ENCODE results near the gene CCDC157. TPM values are rescaled to one million over a fixed set of nuclear protein-coding genes. Genes with fewer than 3 reads are reported as not detected.
"Not testable (repeated sequence)": the region's sequence is repeated elsewhere in the genome, so short reads cannot be mapped to it uniquely, and the experiment has no call there.

Gene CCDC157
- total and polyA plus RNA-seq, 11 donors, result 0.42 to 1.7 (median 1.1) TPM

DNA sequence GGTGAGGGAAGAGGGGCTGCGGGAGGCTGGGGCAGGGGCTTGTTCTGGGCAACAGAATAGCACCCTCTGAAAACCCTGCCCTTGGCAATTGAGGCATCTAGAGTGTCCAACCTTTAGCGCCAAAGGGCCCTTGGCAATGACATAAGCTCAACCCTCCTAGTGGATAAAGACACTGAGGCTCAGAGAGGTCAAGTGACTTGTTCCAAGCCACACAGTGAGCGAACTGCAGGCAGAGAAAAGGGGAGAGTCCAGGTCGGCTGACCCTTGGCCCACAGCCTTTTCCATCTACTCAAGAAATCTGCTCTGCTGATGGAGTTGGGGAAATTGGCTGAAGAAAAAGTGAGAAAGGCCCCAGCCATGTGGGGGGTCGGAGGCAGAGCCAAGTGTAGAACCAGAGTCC, 42.9 kb downstream of the CCDC157 start:
- Histone ChIP-seq H3K9me3 (no peaks in the 10 kb centered on the region), H3K4me3 (no peak overlapping the region), H3K27me3 (peaks cover 4 to 33% (median 26%) of the 10 kb centered on the region in 9 donors), H3K27ac (no peak overlapping the region), H3K4me1 (peaks cover 0 to 18% (median 9%) of the 10 kb centered on the region in 12 donors), H3K36me3 (no peaks in the 10 kb centered on the region)
- DNase-seq (no peak), ATAC-seq (no peak)
- intact Hi-C loops (cut with DNase I), result loop anchor here in 2 of 10 donors (10.0 kb wide), 2 partner anchors 355 to 435 kb away; no protein-coding TSS in a partner anchor
- TF ChIP-seq, protein P1, sequence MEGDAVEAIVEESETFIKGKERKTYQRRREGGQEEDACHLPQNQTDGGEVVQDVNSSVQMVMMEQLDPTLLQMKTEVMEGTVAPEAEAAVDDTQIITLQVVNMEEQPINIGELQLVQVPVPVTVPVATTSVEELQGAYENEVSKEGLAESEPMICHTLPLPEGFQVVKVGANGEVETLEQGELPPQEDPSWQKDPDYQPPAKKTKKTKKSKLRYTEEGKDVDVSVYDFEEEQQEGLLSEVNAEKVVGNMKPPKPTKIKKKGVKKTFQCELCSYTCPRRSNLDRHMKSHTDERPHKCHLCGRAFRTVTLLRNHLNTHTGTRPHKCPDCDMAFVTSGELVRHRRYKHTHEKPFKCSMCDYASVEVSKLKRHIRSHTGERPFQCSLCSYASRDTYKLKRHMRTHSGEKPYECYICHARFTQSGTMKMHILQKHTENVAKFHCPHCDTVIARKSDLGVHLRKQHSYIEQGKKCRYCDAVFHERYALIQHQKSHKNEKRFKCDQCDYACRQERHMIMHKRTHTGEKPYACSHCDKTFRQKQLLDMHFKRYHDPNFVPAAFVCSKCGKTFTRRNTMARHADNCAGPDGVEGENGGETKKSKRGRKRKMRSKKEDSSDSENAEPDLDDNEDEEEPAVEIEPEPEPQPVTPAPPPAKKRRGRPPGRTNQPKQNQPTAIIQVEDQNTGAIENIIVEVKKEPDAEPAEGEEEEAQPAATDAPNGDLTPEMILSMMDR (IDR thresholded peaks at IDR 0.05), result no peak
- no peak for TF ChIP-seq POLR2A (IDR thresholded peaks at IDR 0.05)
- WGBS, 4 donors, result 74 to 88% (median 81%) methylated on average over 5 of the region's 5 CpGs

DNA sequence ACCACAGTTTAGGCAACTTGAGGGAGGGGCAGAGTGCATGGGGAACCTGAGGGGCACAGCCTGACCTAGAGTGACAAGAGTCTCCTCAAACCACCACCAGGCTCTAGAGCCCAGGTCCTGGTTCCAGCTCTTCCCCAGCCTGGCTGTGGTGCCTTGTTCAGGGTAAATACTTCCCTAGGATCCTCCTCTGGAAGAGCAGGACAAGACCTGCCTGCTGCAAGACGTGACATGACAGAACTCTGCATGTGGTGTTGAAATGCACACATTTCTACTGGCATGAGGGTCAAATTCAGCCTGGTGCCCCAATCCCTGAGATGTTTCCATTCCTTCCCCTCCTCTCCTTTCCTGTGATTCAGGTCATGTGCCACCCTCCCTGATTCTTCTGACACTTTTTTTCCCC, 43.4 kb downstream of the CCDC157 start:
- TF ChIP-seq POLR2A (IDR thresholded peaks at IDR 0.05), result no peak
- TF ChIP-seq, protein P1 (IDR thresholded peaks at IDR 0.05), result no peak
- H3K27me3 ChIP-seq, result peaks cover 4 to 32% (median 21%) of the 10 kb centered on the region in 9 donors
- no peak overlapping the region for H3K4me3 ChIP-seq
- no peak overlapping the region for H3K27ac ChIP-seq
- 33 to 84% (median 63%) methylated on average over 1 of the region's 1 CpG for WGBS, 4 donors
- H3K4me1 ChIP-seq, result peaks cover 0 to 18% (median 9%) of the 10 kb centered on the region in 12 donors
- intact Hi-C loops (cut with DNase I), result loop anchor here in 1 of 10 donors (10.0 kb wide), 1 partner anchor 435 kb away; no protein-coding TSS in a partner anchor
- no peak for DNase-seq
- ATAC-seq, result no peak
- H3K36me3 ChIP-seq, result no peaks in the 10 kb centered on the region
- H3K9me3 ChIP-seq, result no peaks in the 10 kb centered on the region

DNA sequence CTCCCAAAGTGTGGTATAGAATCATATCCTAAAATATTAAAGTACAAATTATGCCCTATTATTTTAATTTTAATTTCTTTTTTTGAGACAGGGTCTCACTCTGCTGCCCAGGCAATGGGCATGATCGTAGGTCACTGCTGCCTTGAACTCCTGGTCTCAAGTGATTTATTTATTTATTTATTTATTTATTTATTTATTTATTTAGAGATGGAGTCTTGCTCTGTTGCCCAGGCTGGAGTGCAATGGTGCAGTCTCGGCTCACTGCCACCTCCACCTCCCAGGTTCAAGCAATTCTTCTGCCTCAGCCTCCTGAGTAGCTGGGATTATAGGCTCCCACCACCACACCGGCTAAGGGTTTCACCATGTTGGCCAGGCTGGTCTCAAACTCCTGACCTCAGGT, 44.2 kb downstream of the CCDC157 start:
- Histone ChIP-seq H3K27me3 (peaks cover 4 to 26% (median 14%) of the 10 kb centered on the region in 9 donors), H3K4me1 (peaks cover 0 to 18% (median 9%) of the 10 kb centered on the region in 12 donors)
- not testable (repeated sequence) for H3K27ac ChIP-seq, DNase-seq, ATAC-seq, H3K4me3 ChIP-seq, H3K36me3 ChIP-seq, H3K9me3 ChIP-seq
- 92 to 98% (median 96%) methylated on average over 3 of the region's 3 CpGs for WGBS, 4 donors
- intact Hi-C loops (cut with DNase I), result loop anchor here in 1 of 10 donors (10.0 kb wide), 1 partner anchor 434 kb away; no protein-coding TSS in a partner anchor

DNA sequence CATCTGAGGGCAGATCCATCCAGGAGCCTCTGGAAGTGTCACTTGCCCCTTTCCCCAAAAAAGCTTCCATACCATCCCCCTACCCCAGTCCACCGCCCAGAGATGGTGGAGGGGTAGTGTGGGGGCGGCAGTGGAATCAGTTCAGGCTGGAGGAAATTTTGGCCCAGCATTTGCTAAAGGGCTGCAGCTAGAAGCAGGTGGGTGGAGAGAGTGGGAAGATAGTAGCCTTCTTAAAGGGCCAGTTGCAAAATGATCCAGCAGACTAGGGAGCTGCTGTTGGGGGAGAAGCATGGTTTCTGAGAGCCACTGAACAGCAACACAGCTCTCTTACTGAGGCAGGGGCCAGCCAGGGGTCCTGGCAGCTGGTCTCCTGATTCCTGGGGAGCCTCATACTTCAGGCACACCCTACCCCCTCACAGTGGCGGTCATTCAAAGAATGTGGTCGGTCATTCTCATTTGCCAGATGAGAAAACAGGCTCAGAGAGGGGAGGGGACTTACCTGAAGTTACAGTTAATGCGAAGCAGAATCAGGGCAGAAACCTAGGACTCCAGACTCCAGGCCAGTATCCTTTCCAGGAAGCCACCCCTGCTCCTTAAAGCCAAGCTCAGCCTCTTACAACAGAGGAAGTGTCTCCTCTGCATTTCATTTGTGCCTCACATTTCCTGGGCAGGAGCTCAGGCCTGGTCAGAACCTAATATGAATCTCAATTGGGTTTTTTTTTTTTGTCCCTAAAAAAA, 45.4 kb downstream of the CCDC157 start:
- WGBS, 4 donors, result 58 to 80% (median 65%) methylated on average over 3 to 5 of the region's 5 CpGs
- H3K4me1 ChIP-seq, result peaks cover 0 to 9% (median 3%) of the 10 kb centered on the region in 12 donors
- H3K27me3 ChIP-seq, result peaks cover 0 to 15% (median 8%) of the 10 kb centered on the region in 9 donors
- H3K4me3 ChIP-seq, result no peak overlapping the region
- no peak for TF ChIP-seq POLR2A (IDR thresholded peaks at IDR 0.05)
- TF ChIP-seq, protein P1 (IDR thresholded peaks at IDR 0.05), result no peak
- no peak overlapping the region for H3K27ac ChIP-seq
- ATAC-seq (peak in 1 of 4 donors; percentile 14), DNase-seq (no peak)
- intact Hi-C loops (cut with DNase I), result loop anchor here in 1 of 10 donors (10.0 kb wide), 1 partner anchor 433 kb away; no protein-coding TSS in a partner anchor
- peaks cover 0 to 3% (median 0%) of the 10 kb centered on the region in 9 donors for H3K36me3 ChIP-seq
- H3K9me3 ChIP-seq, result no peaks in the 10 kb centered on the region

DNA sequence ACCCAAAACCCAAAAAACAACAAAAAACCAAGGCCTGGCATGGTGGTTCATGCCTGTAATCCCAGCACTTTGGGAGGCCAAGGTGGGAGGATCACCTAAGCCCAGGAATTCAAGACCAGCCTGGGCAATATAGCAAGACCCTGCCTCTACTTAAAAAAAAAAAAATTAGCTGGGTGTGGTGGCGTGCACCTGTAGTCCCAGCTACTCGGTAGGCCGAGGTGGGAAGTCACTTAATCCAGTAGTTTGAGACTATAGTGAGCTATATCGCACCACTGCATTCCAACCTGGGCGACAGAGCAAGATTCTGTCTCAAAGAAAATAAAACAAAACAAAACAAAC, 45.9 kb downstream of the CCDC157 start:
- not testable (repeated sequence) for H3K36me3 ChIP-seq, H3K9me3 ChIP-seq, H3K27me3 ChIP-seq, ATAC-seq, H3K27ac ChIP-seq, H3K4me3 ChIP-seq, DNase-seq, H3K4me1 ChIP-seq
- WGBS, 4 donors, result 95 to 98% (median 96%) methylated on average over 5 of the region's 5 CpGs
- intact Hi-C loops (cut with DNase I), result loop anchor here in 1 of 10 donors (10.0 kb wide), 1 partner anchor 432 kb away; no protein-coding TSS in a partner anchor
